PC-3 (cell line): ENCODE data around the gene FBXW10B. TPM values are rescaled to one million over a fixed set of nuclear protein-coding genes. Genes with fewer than 3 reads are reported as not detected.
"Not testable (repeated sequence)": the region's sequence is repeated elsewhere in the genome, so short reads cannot be mapped to it uniquely, and the experiment has no call there.

Experiments used
- ATAC-seq: fragments of 200-7000 bp; cut with Tn5 transposase; 2 replicates; pipeline ENCODE4 v1.9.1; 2020; ENCODE audit warnings: mild to moderate bottlenecking, moderate library complexity
- BruUV-seq: library from RNA; stranded (reverse); fragments of 400-500 nt; replicated peaks from 2 replicates; lab custom pipeline; 2021; lab: Mats Ljungman, UMichigan
- CTCF ChIA-PET: fragments of 300-600 bp; sonication (Branson Sonifier 250); formaldehyde crosslinking; loops from one replicate; lab custom pipeline; 2022; ENCODE audit warnings: antibody characterized with exemption; lab: Charles Lee
- POLR2A ChIA-PET: fragments of 300-600 bp; sonication (Branson Sonifier 250); formaldehyde crosslinking; loops from one replicate; lab custom pipeline; 2022; ENCODE audit warnings: antibody characterized with exemption; ENCODE audit not compliant: unreplicated experiment; lab: Charles Lee
- DNase-seq: peaks from one replicate; pipeline ENCODE4 v3.0.0-alpha.2; 2015
- H2AFZ ChIP-seq: fragments of 300-600 bp; sonication (generic); 2 replicates; pipeline ENCODE4 v1.6.0; 2016; ENCODE audit warnings: antibody characterized with exemption, low read length
- H3F3A ChIP-seq: fragments of 300-600 bp; sonication (generic); one replicate; pipeline ENCODE4 v1.6.0; 2017; ENCODE audit warnings: antibody characterized with exemption, low read length, control low read depth, mild to moderate bottlenecking; ENCODE audit not compliant: unreplicated experiment
- H3K27ac ChIP-seq: fragments of 300-600 bp; sonication (generic); 2 replicates; pipeline ENCODE4 v1.5.1; 2016; ENCODE audit warnings: mild to moderate bottlenecking, low read length
- H3K27me3 ChIP-seq: fragments of 300-600 bp; sonication (generic); 2 replicates; pipeline ENCODE4 v1.6.1; 2016; ENCODE audit warnings: low read length, mixed read lengths
- H3K36me3 ChIP-seq: fragments of 300-600 bp; sonication (generic); 2 replicates; pipeline ENCODE4 v1.6.1; 2016; ENCODE audit warnings: low read depth, mixed run types, low read length, mixed read lengths
- H3K4me1 ChIP-seq: fragments of 300-600 bp; sonication (generic); 2 replicates; pipeline ENCODE4 v1.5.1; 2016; ENCODE audit warnings: low read length; ENCODE audit not compliant: insufficient read depth
- H3K4me2 ChIP-seq: fragments of 300-600 bp; sonication (generic); 2 replicates; pipeline ENCODE4 v1.6.0; 2016; ENCODE audit warnings: low read length
- H3K4me3 ChIP-seq: fragments of 300-600 bp; sonication (generic); 2 replicates; pipeline ENCODE4 v1.5.1; 2016; ENCODE audit warnings: mild to moderate bottlenecking, low read length, mixed read lengths
- H3K79me2 ChIP-seq: fragments of 300-600 bp; sonication (generic); 2 replicates; pipeline ENCODE4 v1.6.1; 2017; ENCODE audit warnings: low read length, mixed read lengths
- H3K9ac ChIP-seq: fragments of 300-600 bp; sonication (generic); 2 replicates; pipeline ENCODE4 v1.6.0; 2016; ENCODE audit warnings: mild to moderate bottlenecking, low read length
- H3K9me2 ChIP-seq: fragments of 300-600 bp; sonication (generic); replicated peaks from 2 replicates; pipeline ENCODE4 v1.6.1; 2016; ENCODE audit warnings: mixed run types, low read length, mixed read lengths
- H3K9me3 ChIP-seq: fragments of 300-600 bp; sonication (generic); 2 replicates; pipeline ENCODE4 v1.6.1; 2016; ENCODE audit warnings: low read length, mixed read lengths
- H4K20me1 ChIP-seq: fragments of 300-600 bp; sonication (generic); 2 replicates; pipeline ENCODE4 v1.6.1; 2016; ENCODE audit warnings: low read length, mixed read lengths
- CTCF ChIP-seq: fragments of 300-600 bp; sonication (generic); conservative IDR thresholded peaks from 2 replicates; pipeline ENCODE4 v1.5.1; 2017; ENCODE audit warnings: antibody characterized with exemption, low read depth, mild to moderate bottlenecking, low read length
- EZH2 ChIP-seq: fragments of 300-600 bp; sonication (generic); IDR thresholded peaks from one replicate; pipeline ENCODE4 v1.6.1; 2017; ENCODE audit warnings: antibody characterized with exemption, mild to moderate bottlenecking, low read length; ENCODE audit not compliant: unreplicated experiment
- EZH2phosphoT487 ChIP-seq: fragments of 300-600 bp; sonication (generic); IDR thresholded peaks from 2 replicates; pipeline ENCODE4 v1.6.1; 2018; ENCODE audit warnings: mild to moderate bottlenecking, antibody characterized with exemption, low read length, borderline replicate concordance
- intact Hi-C: fragments of 100-400 bp; cut with micrococcal nuclease; formaldehyde crosslinking; loops from 2 replicates; pipeline ENCODE4 v1.9.0; 2023
- total RNA-seq: library from RNA; depleted of rRNA; stranded (reverse); fragments of >200 nt; gene quantifications from 2 replicates; pipeline ENCODE4 v1.2.3, GENCODE V29; 2014

FBXW10B gene
- total RNA-seq, 1 experiment from 2014 or later = 7.0 TPM

GRCh38 chr17:15654886-15655561, 35.5 kb upstream of the FBXW10B start:
- Histone ChIP-seq H3K79me2 (peaks cover 15% of the 10 kb centered on the region), H3K9me3 (no peaks in the 10 kb centered on the region), H3F3A (peaks cover 24% of the 10 kb centered on the region), H3K4me3 (no peak overlapping the region), H3K36me3 (no peaks in the 10 kb centered on the region), H3K27ac (peak overlapping the region; percentile 35), H3K9me2 (no peaks in the 10 kb centered on the region), H2AFZ (no peak overlapping the region), H3K4me2 (no peak overlapping the region), H3K4me1 (peaks cover 48% of the 10 kb centered on the region), H4K20me1 (no peaks in the 10 kb centered on the region), H3K9ac (no peak overlapping the region), H3K27me3 (no peaks in the 10 kb centered on the region)
- CTCF ChIA-PET = no interaction called here
- peak; percentile 57 for DNase-seq
- POLR2A ChIA-PET = no interaction called here
- BruUV-seq = no TSS peak
- intact Hi-C loops = no loop called here
- no peak for ATAC-seq
- TF ChIP-seq CTCF (no peak), EZH2phosphoT487 (no peak), EZH2 (no peak)

GRCh38 chr17:15654401-15654800, 34.9 kb upstream of the FBXW10B start:
- H3K27me3 ChIP-seq, H4K20me1 ChIP-seq, CTCF ChIA-PET, H3K4me2 ChIP-seq, H3K4me3 ChIP-seq, intact Hi-C loops, H3K27ac ChIP-seq, DNase-seq, POLR2A ChIA-PET, ATAC-seq, BruUV-seq, H3K9ac ChIP-seq, H3K9me2 ChIP-seq, H3K9me3 ChIP-seq, H2AFZ ChIP-seq, H3K36me3 ChIP-seq: not testable (repeated sequence)
- peaks cover 24% of the 10 kb centered on the region for H3F3A ChIP-seq
- H3K4me1 ChIP-seq = peaks cover 47% of the 10 kb centered on the region
- H3K79me2 ChIP-seq = peaks cover 21% of the 10 kb centered on the region

- BruUV-seq = no TSS peak
- H3K27me3 ChIP-seq = no peaks in the 10 kb centered on the region
- H3K9ac ChIP-seq = no peak overlapping the region
- H3K4me2 ChIP-seq = no peak overlapping the region
- POLR2A ChIA-PET = no interaction called here
- DNase-seq = no peak
- intact Hi-C loops = no loop called here
- peaks cover 10% of the 10 kb centered on the region for H3F3A ChIP-seq
- H3K9me2 ChIP-seq = no peaks in the 10 kb centered on the region
- no peak for TF ChIP-seq EZH2phosphoT487
- no peak for TF ChIP-seq CTCF
- no peak for TF ChIP-seq EZH2
- H3K9me3 ChIP-seq = no peaks in the 10 kb centered on the region
- ATAC-seq = no peak
- no peaks in the 10 kb centered on the region for H4K20me1 ChIP-seq
- H3K36me3 ChIP-seq = 0 out of 2 replicates have a peak, but pooled peaks cover 2% of the 10 kb centered on the region
- no peak overlapping the region for H3K4me3 ChIP-seq
- no peak overlapping the region for H3K27ac ChIP-seq
- no peak overlapping the region for H2AFZ ChIP-seq
- H3K79me2 ChIP-seq = peaks cover 35% of the 10 kb centered on the region
- CTCF ChIA-PET = no interaction called here
- peaks cover 46% of the 10 kb centered on the region for H3K4me1 ChIP-seq
These were observed 33.5 kb upstream of the FBXW10B start for GRCh38 chr17:15652960-15653359.
